RKO (cell line): ENCODE measurements around the gene ATG16L1.

Experiments
- DNase-seq: peaks from one replicate; pipeline ENCODE4 v3.0.0-alpha.2; 2016; ENCODE audit warnings: low spot score

ATG16L1 gene

DNA sequence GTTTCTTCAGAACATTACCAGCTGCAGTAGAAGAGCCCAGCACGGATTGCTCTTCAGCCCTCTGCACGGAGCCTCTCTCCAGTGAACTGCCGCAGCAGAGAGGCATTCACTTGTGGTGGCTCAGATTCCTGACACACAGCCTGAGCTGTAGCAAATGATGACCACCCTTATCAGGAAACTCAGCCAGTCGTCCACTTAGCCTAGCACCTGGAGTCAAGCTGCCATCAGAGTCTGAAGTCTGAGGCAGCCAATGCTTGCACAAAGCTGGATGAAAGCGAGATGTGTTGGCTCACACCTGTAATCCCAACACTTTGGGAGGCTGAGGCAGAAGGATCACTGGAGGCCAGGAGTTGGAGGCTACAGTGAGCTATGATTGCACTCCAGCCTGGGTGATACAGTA lies 44.4 kb downstream of the ATG16L1 start:
- DNase-seq: no peak

GRCh38 chr2:233297076-233297475 lies 45.6 kb downstream of the ATG16L1 start:
- DNase-seq: no peak

GRCh38 chr2:233300401-233300800 lies 48.9 kb downstream of the ATG16L1 start:
- DNase-seq: no peak

DNA sequence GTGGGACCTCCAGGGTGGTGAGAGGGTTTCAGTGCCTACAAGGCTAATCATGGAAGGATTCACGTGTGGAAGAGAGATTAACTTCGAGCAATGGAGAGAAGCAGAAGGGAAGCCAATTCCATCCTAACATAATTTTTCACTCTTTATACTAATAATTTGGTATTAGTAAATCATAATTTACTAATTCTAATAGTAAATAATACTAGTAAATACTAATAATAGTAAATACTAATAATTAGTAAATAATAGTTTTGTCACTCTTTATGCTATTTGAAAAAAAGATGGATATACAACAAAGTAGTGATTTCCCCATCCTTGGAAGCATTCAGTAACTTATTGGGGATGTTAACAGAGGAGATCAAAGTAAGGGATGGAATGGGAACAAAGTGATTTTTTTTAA lies 49.8 kb downstream of the ATG16L1 start:
- DNase-seq: no peak

- no peak for DNase-seq
Observed at GRCh38 chr2:233301811-233302210, 50.3 kb downstream of the ATG16L1 start.

DNA sequence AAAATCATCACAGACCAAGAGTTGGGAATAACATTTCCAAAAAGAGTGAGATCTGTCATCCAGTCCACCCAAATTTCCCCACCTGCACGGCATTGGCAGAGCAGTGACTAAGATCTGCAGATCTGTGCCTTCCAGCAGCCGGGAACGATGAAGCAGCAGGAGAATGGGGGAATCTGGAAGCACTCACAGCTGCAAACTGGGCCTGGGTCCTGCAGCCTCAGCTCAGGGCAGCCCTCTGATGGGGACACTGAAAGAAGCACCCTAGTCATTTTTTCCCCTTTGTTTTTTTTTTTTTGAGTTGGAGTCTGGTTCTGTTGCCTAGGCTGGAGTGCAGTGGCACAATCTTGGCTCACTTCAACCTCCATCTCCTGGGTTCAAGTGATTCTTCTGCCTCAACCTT lies 51.8 kb downstream of the ATG16L1 start:
- DNase-seq: no peak

DNA sequence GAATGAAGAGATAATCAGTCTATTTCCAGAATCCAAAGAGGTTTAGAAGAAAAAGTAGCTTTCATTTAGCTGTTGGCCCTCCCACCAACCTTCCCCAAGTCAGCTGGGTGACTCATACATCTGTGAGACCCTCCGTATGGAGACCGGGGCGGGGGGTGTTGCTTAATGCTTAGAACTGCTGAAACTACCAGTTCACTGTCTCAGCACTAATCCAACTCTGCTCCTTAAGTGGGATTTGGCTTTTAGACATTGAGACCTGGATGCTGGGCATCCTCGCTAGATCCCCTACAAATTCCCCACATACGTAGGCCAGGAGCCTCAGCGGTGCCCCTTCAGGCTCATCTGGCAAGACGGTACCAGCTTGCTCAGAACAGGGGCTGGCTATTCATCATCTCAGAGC lies 56.1 kb downstream of the ATG16L1 start, which contains the start of gene SAG:
Gene SAG (plus strand): TSS at position 252 of the 400 bp plus-strand sequence. CDS start 1,374 bp downstream, outside the sequence.
- no peak for DNase-seq

- DNase-seq: no peak
Observed at GRCh38 chr2:233311241-233311926, 59.9 kb downstream of the ATG16L1 start.

DNA sequence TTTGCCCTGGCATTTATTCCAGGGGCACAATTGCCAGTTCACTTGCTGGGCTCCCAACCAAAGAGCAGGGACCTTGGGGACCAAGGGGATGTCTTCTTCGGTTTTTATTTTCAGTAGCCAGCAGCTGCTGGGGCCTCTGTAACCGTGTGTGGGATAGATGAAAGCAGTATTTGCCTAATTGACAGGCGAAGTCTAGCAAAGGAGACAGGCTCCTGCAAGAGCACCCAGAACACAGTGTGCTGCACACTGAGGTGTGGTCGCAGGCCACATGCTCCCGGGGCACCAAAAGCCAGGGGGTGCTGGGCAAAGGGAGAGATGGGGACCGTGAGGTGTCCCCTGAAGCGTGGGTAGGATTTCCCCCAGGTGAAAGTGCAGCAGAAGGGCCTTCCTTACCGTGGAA lies 61.4 kb downstream of the ATG16L1 start:
- no peak for DNase-seq

DNA sequence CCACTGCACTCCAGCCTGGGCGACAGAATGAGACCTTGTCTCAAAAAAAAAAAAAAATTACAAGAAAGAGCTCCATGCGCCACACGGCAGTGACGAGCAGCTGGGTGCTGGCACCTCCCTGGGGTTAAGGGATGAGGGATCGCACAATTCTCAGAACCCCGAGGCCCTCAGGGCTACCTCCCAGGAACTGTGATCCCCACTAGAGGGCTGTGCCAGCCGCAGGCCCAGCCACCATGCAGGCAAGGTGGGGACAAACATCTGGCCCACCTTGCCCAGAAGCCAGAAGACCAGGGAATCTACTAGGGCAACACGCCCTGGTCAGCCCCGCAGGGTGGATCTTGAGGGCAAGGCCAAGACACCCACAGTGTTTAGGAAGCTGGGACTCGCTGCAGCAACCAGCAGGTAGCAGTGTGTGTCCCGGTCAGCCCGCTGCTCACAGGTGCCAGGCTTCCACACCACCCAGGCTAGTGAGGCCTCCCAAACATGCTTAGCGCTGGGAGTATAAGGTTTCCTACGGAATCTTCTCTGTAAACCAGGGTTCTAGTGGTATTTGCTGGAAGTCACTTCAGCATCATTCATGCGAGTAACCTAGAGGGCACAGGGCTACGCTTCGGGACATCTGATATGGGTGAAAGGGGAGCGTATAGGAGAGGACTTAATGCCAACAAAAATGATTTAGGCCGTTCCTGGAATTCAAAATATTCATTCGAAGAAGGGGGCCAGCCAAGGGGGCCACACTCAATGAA lies 62.9 kb downstream of the ATG16L1 start:
- DNase-seq: no peak

GRCh38 chr2:233317196-233317943 lies 65.9 kb downstream of the ATG16L1 start:
- no peak for DNase-seq

DNA sequence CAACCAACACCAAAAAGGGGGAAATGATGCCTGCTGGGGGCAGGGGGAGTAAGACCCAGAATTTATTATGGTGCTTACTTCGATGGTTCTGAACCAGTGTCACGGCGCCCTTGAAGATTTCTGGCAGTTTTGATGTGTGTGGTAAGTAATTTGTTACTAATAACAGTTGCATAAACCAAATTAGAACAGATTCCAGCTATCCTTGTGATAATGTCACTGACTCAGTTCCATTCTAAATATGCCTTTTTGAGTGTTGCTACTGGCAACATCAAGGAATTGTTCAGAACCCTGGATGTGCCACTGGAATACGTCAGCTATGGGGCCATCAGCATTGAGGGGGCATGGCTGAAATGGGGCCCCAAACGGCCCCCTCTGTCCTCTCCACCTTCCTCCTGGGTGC lies 67.8 kb downstream of the ATG16L1 start:
- DNase-seq: no peak

DNA sequence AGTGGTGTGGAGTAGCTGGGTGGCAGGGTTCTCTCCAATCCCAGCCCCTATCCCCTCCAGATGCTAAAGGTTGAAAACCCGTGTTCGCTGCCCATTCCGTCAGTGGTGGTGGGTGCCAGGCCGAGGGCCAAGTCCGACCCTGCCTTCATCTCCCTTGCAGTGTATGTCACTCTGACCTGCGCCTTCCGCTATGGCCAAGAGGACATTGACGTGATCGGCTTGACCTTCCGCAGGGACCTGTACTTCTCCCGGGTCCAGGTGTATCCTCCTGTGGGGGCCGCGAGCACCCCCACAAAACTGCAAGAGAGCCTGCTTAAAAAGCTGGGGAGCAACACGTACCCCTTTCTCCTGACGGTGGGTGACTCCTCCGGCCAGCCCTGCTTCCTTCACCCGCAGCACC lies 69.0 kb downstream of the ATG16L1 start:
- no peak for DNase-seq

DNA sequence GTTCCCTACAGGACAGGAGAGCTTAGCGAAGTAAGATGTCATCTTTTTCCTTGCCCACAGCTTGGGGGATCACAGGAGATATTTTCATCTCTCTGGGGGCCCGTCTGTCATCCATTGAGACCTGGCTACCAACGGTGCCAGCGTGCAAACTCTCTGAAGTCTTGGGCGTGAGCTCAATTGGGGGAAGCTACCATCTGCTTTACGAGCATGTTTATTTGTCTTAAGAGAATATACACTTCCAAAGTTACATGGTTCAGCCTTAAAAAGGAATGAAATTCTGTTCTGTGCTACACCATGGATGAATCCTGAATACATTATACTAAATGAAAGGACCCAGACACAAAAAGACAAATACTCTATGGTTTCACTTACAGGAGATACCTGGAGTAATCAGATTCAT lies 69.7 kb downstream of the ATG16L1 start:
- DNase-seq: no peak

- DNase-seq: no peak
Observed at GRCh38 chr2:233323851-233324250, 72.4 kb downstream of the ATG16L1 start.

- no peak for DNase-seq
Observed at GRCh38 chr2:233325256-233325655, 73.8 kb downstream of the ATG16L1 start.

DNA sequence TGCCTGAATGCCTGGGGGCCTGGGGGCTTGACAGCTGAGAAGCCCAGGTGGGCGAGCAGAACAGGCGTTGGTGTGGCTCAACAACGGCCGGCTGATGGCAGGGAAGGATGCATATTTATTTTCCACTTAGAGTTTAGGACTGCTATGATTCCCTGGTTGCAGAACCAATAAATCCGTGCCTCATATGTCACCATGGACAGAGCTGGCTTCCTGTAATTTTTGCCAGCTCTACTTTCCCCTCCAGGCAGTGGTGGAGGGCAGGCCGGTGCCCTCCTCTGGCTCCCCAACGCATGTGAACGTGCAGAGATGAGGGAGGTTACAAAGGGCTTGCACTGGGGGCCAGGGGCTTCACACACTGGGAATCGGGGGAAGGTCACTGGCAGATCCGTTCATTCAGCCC lies 74.3 kb downstream of the ATG16L1 start:
- no peak for DNase-seq

DNA sequence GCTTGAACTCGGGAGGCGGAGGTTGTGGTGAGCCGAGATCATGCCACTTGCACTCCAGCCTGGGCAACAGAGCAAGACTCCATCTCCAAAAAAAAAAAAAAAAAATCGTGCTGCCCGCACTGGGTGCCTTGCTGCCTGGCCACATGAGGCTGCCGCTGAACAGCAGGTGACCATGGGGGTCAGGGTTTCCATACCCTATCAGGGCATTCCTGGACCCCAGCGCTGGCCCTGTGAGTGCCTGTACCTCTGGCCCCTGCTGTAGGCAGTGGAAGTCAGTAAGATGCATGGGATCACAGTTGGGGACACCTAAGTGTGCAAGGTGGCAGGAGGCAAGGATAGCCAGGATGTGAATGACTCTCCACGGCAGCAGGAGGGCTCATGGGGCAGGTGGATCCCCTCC lies 75.0 kb downstream of the ATG16L1 start:
- DNase-seq: no peak

DNA sequence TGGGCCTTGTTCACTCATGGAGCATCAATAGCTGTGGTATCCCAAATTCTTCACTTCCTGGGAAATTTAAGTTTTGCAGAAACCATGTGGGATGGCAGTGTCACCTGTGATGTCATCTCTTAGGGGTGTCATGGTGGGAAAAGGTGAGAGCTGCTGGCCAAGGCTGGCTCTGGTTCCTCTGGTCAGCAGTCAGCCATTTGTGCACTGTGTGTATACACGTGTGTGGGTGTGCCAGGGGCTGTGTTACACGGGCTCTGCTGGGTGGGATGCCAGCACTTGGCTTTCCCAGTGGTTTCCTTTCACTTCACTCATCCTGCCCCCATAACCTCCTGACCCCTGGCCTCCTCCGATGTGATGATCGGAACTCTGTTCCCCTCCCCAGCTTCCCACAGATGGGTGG lies 77.4 kb downstream of the ATG16L1 start:
- DNase-seq: no peak

GRCh38 chr2:233329489-233330135 lies 78.1 kb downstream of the ATG16L1 start:
- no peak for DNase-seq

DNA sequence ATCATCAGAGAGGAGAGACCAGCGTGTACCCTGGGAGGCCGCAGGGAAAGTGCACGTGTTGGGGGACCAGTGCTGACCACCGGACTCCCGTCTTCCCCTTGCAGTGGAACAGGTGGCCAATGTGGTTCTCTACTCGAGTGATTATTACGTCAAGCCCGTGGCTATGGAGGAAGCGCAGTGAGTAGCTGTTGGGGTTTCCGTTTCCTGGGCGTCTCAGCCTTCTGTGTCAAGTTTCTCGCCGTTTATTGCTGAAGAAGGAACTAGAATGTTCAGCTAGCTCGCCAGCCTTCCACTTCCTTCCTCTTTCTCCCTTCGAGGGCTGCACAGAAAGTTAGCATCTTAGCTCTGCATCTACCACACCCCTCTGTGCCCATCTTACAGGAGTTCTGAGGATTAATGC lies 80.1 kb downstream of the ATG16L1 start:
- DNase-seq: no peak

GRCh38 chr2:233332125-233332524 lies 80.7 kb downstream of the ATG16L1 start:
- no peak for DNase-seq
